GM12891 (cell line): ENCODE results near the gene FBXW9.
A peak's percentile ranks its signal among the peaks of the same experiment; 100 is the strongest.

Experiments
- PAX5 ChIP-seq: IDR thresholded peaks from 2 replicates; pipeline ENCODE4 v1.6.1; 2011; ENCODE audit warnings: low read length, moderate library complexity, mild to moderate bottlenecking; ENCODE audit not compliant: insufficient read depth, severe bottlenecking
- POLR2A ChIP-seq: IDR thresholded peaks from 2 replicates; pipeline ENCODE4 v1.6.1; 2011; ENCODE audit warnings: low read depth, low read length, control low read depth
- POLR2AphosphoS5 ChIP-seq: IDR thresholded peaks from 2 replicates; pipeline ENCODE4 v1.6.1; 2011; ENCODE audit warnings: low read depth, low read length, control low read depth
- POU2F2 ChIP-seq: IDR thresholded peaks from 2 replicates; pipeline ENCODE4 v1.6.1; 2011; ENCODE audit warnings: low read depth, mild to moderate bottlenecking, control low read depth, low read length, moderate library complexity
- SPI1 ChIP-seq: IDR thresholded peaks from 2 replicates; pipeline ENCODE4 v1.6.1; 2011; ENCODE audit warnings: low read depth, low read length, control low read depth
- TAF1 ChIP-seq: IDR thresholded peaks from 2 replicates; pipeline ENCODE4 v1.6.1; 2011; ENCODE audit warnings: low read depth, low read length, control low read depth

DNA sequence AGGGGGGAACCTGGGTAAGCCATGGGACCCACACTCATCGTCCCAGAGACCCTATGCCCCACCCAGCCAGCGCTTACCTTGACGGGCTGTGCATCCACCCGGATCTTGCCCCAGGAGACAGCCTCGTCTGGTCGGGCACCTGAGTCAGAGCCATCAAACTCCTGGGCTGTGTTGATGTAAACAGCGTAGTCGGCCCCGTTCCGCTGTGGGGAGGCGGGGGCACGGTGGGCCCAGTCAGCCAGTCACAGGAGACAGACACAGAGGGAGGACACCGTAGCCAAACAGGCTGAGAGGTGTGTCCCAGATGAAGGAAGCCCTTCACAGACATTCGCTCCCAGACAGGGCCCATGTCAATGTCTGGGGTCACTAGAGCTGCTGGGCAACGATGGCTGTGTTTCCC is 20.5 kb downstream of the FBXW9 start:
- TF ChIP-seq POLR2AphosphoS5 (no peak), POLR2A (0 out of 2 replicates have a peak, but pooled peaks have one; percentile 24), POU2F2 (no peak), TAF1 (no peak), SPI1 (no peak), PAX5 (no peak)
